ENCODE results near the gene ERBB2.

DNA sequence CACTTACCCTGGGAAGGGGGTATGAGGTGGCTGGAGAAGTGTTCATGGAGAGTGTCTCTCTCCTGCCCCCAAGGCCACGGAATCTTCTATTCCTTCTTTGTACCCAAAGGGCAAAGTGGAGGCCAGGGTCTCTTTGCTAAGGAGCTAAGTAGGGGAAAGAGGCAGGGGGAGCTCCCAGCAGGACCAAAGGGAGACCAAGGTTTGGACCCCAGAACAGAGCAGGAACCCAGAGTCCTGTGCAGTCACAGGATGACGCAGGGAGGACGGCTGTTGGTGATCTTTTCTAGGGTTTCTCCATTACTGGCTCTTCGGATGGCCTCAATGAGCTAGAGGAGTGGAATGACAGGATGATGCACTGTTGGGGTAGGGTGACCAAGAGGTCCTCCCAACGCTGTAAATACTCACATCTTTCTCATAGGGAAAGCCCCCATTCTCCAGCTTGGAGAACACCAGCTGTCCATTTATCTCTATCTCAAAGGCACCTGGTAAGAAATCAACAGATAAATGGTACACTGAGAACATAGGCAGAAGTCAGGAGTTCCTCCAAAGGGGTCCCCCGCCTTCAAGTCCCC lies 29.5 kb downstream of the ERBB2 start:
- TF ChIP-seq, protein P1, sequence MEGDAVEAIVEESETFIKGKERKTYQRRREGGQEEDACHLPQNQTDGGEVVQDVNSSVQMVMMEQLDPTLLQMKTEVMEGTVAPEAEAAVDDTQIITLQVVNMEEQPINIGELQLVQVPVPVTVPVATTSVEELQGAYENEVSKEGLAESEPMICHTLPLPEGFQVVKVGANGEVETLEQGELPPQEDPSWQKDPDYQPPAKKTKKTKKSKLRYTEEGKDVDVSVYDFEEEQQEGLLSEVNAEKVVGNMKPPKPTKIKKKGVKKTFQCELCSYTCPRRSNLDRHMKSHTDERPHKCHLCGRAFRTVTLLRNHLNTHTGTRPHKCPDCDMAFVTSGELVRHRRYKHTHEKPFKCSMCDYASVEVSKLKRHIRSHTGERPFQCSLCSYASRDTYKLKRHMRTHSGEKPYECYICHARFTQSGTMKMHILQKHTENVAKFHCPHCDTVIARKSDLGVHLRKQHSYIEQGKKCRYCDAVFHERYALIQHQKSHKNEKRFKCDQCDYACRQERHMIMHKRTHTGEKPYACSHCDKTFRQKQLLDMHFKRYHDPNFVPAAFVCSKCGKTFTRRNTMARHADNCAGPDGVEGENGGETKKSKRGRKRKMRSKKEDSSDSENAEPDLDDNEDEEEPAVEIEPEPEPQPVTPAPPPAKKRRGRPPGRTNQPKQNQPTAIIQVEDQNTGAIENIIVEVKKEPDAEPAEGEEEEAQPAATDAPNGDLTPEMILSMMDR (IDR thresholded peaks at IDR 0.05), result no peak
- TF ChIP-seq POLR2A (IDR thresholded peaks at IDR 0.05) (no peak), EP300 (IDR thresholded peaks at IDR 0.05) (no peak)
